ENCODE results near the gene ZBTB43. TPM values are rescaled to one million over a fixed set of nuclear protein-coding genes. Genes with fewer than 3 reads are reported as not detected.

ZBTB43 gene
- total RNA-seq, 1 donor from 2014 or later: 15.5 TPM

GRCh38 chr9:126883636-126884035 is 78.8 kb downstream of the ZBTB43 start:
- no peak for TF ChIP-seq POLR2AphosphoS5 (IDR thresholded peaks at IDR 0.05; ENCODE audit: insufficient read depth in 1 of 2, low read depth in 1 of 2)
- no peak for TF ChIP-seq CTCF (IDR thresholded peaks at IDR 0.05)
- TF ChIP-seq POLR2A (IDR thresholded peaks at IDR 0.05): no peak
- intact Hi-C loops (cut with DNase I): no loop called here
- Histone ChIP-seq H3K4me1 (no peaks in the 10 kb centered on the region), H3K9me3 (no peaks in the 10 kb centered on the region), H3K27me3 (no peaks in the 10 kb centered on the region), H3K27ac (no peak overlapping the region), H3K36me3 (peaks cover 0 to 25% of the 10 kb centered on the region in 2 donors), H3K4me3 (no peak overlapping the region)
- no peak for DNase-seq (ENCODE audit: extremely low spot score in 2 of 2)

DNA sequence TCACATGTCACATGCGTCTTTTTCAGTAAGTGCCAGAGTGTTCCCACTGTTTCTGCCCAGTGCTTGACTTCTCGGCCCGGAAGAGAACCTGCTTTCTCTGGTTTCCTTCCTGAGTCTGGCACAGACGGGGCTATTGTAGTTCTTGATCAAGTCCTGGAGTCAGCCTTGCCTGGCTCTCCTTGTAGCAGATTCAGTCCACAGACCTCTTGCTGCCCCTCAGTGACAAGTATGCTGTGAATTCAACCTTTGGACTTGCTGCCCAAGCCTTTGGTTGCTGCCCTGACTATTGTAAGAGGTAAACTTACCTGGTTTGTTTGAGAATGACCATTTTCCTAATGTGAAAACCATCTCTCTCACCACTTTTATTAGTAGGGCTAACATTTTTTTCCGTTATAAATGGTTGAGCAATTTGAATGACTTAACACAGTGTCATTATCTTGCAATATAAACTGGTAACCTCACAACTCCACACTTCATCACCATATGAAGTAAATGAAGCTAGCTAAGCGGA is 80.3 kb downstream of the ZBTB43 start:
- H3K4me3 ChIP-seq: no peak overlapping the region
- no peaks in the 10 kb centered on the region for H3K27me3 ChIP-seq
- DNase-seq (ENCODE audit: extremely low spot score in 2 of 2): no peak
- no peaks in the 10 kb centered on the region for H3K9me3 ChIP-seq
- no peak overlapping the region for H3K27ac ChIP-seq
- peaks cover 0 to 14% of the 10 kb centered on the region in 2 donors for H3K36me3 ChIP-seq
- intact Hi-C loops (cut with DNase I): no loop called here
- no peaks in the 10 kb centered on the region for H3K4me1 ChIP-seq
- no peak for TF ChIP-seq POLR2A (IDR thresholded peaks at IDR 0.05)
- no peak for TF ChIP-seq CTCF (IDR thresholded peaks at IDR 0.05)
- no peak for TF ChIP-seq POLR2AphosphoS5 (IDR thresholded peaks at IDR 0.05; ENCODE audit: insufficient read depth in 1 of 2, low read depth in 1 of 2)

GRCh38 chr9:126886034-126886822 is 81.4 kb downstream of the ZBTB43 start:
- peaks cover 0 to 5% of the 10 kb centered on the region in 2 donors for H3K36me3 ChIP-seq
- H3K4me1 ChIP-seq: no peaks in the 10 kb centered on the region
- H3K9me3 ChIP-seq: no peaks in the 10 kb centered on the region
- no peak for DNase-seq (ENCODE audit: extremely low spot score in 2 of 2)
- no peak overlapping the region for H3K4me3 ChIP-seq
- no peak overlapping the region for H3K27ac ChIP-seq
- H3K27me3 ChIP-seq: no peaks in the 10 kb centered on the region
- TF ChIP-seq POLR2AphosphoS5 (IDR thresholded peaks at IDR 0.05; ENCODE audit: insufficient read depth in 1 of 2, low read depth in 1 of 2): no peak
- no peak for TF ChIP-seq POLR2A (IDR thresholded peaks at IDR 0.05)
- TF ChIP-seq CTCF (IDR thresholded peaks at IDR 0.05): no peak
- intact Hi-C loops (cut with DNase I): no loop called here

DNA sequence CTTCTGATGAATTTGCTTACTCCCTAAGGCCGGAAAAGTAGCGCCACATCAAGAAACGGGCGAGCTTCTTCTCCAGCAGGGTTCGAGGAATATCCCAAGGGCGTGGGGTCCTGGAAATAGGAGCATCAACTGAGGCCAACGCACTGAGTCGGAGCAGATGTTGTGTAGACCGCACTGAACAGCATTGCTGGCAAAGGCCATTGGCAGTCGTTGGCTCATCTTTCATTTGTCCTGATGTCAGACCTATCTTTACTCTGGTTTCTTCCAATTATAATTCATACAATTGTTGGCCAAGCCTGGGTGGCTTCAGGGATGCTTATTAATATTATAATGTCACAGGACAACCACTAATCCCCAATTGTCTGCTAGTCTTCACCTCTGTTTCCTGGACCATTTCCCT is 82.1 kb downstream of the ZBTB43 start:
- Histone ChIP-seq H3K27ac (no peak overlapping the region), H3K9me3 (no peaks in the 10 kb centered on the region), H3K4me1 (no peaks in the 10 kb centered on the region), H3K4me3 (no peak overlapping the region), H3K36me3 (peaks cover 0 to 5% of the 10 kb centered on the region in 2 donors), H3K27me3 (no peaks in the 10 kb centered on the region)
- TF ChIP-seq CTCF (IDR thresholded peaks at IDR 0.05) (no peak), POLR2A (IDR thresholded peaks at IDR 0.05) (no peak), POLR2AphosphoS5 (IDR thresholded peaks at IDR 0.05; ENCODE audit: insufficient read depth in 1 of 2, low read depth in 1 of 2) (no peak)
- intact Hi-C loops (cut with DNase I): no loop called here
- no peak for DNase-seq (ENCODE audit: extremely low spot score in 2 of 2)

Other genes with a start within 250 kb of the ZBTB43 start
- not detected for gene LMX1B, start 191.1 kb upstream of the ZBTB43 start, total RNA-seq
- 8.6 TPM for gene ZBTB34, start 55.6 kb downstream of the ZBTB43 start, total RNA-seq
- 15.2 TPM for gene RALGPS1, start 109.7 kb downstream of the ZBTB43 start, total RNA-seq

All from vagina (tissue), 2 donors.